Adrenal gland (tissue), 12 donors: ENCODE measurements around the gene OIP5. TPM values are rescaled to one million over a fixed set of nuclear protein-coding genes. Genes with fewer than 3 reads are reported as not detected.
A peak's percentile ranks its signal among the peaks of the same experiment; 100 is the strongest.
"Not testable (repeated sequence)": the region's sequence is repeated elsewhere in the genome, so short reads cannot be mapped to it uniquely, and the experiment has no call there.

Source experiments
- DNase-seq, 7 donors: peaks; one replicate each; pipeline ENCODE4 v3.0.0-alpha.2; 2019 to 2020
- H3K27ac ChIP-seq, 5 donors: fragments of 200-600 bp; sonication (generic) in 4 of 5; 1 replicate in 3 of 5; 2 replicates in 2 of 5; pipeline versions ENCODE4 v1.5.1 to v1.8.0; 2016 to 2020; ENCODE audit warnings: mild to moderate bottlenecking in 1 of 5
- H3K27me3 ChIP-seq: fragments of 200-600 bp; 2 replicates; pipeline ENCODE4 v1.8.0; 2021
- H3K36me3 ChIP-seq, 2 donors: fragments of 200-600 bp; replicated peaks in 1 of 2; 1 replicate in 1 of 2; 2 replicates in 1 of 2; pipeline versions ENCODE4 v1.5.1 to v1.8.0; 2018 to 2022
- H3K4me1 ChIP-seq, 2 donors: fragments of 200-600 bp; replicated peaks in 1 of 2; 1 replicate in 1 of 2; 2 replicates in 1 of 2; pipeline versions ENCODE4 v1.5.1 to v1.8.0; 2018 to 2021
- H3K4me3 ChIP-seq, 4 donors: fragments of 200-600 bp; sonication (generic) in 3 of 4; one replicate each; pipeline ENCODE4 v1.5.1; 2016 to 2018
- H3K9me3 ChIP-seq, 3 donors: fragments of 200-600 bp; sonication (generic) in 1 of 3; replicated peaks in 1 of 3; 1 replicate in 2 of 3; 2 replicates in 1 of 3; pipeline versions ENCODE4 v1.5.1 to v1.8.0; 2016 to 2021
- POLR2A ChIP-seq, 2 donors: fragments of 450-650 bp; IDR thresholded peaks; one replicate each; pipeline ENCODE4 v1.6.1; 2017; ENCODE audit warnings: antibody characterized with exemption in 2 of 2, mild to moderate bottlenecking in 2 of 2, moderate library complexity in 1 of 2
- WGBS, 4 donors: extraction: QIAGEN DNeasy Blood & Tissue Kit in 2 of 4; methylation state at CpG; one replicate each; pipeline versions ENCODE4 v1.1.5 to v1.1.7; 2013 to 2017; 5-methylcytosine and 5-hydroxymethylcytosine counted together
- intact Hi-C, 2 donors: fragments of 100-400 bp; cut with DNase I; formaldehyde crosslinking; loops; one replicate each; pipeline versions ENCODE4 v1.14.1 to v1.15.0; 2022 to 2023
- polyA plus RNA-seq, 3 donors: library from polyadenylated mRNA; stranded (reverse); fragments of 200-250 nt in 2 of 3; fragments of 350-450 nt in 1 of 3; fragmentation: Illumina TruSeq in 1 of 3; extraction: RNeasy Lipid Tissue Mini Kit (QIAGEN cat#74804) in 1 of 3; gene quantifications; one replicate each; pipeline ENCODE4 v1.2.3, GENCODE V29; 2013 to 2014
- total RNA-seq, 9 donors: library from RNA; depleted of rRNA in 4 of 9; stranded (reverse); fragments of >200 nt in 4 of 9; fragments of 120-200 nt in 1 of 9; fragmentation: NEBNext Ultra II Directional in 1 of 9; extraction: Animal tissue kit (Norgen Biotek cat#: 25700) in 1 of 9; gene quantifications; one replicate each; pipeline versions ENCODE4 v1.1.0 to v1.2.4, GENCODE V29; 2013 to 2023
- TF ChIP-seq, protein P1 (sequence below), 6 experiments: fragments of 450-650 bp in 4 of 6; fragments of 200-600 bp in 2 of 6; sonication (generic) in 1 of 6; IDR thresholded peaks; 1 replicate in 5 of 6; 2 replicates in 1 of 6; pipeline versions ENCODE4 v1.5.1 to v1.8.0; 2016 to 2021; ENCODE audit warnings: antibody characterized with exemption in 6 of 6, mild to moderate bottlenecking in 2 of 6, moderate library complexity in 1 of 6
- donor health status: healthy with polysubstance abuse.
- donor health status: Bipolar disorder and iron deficiency.
- donor health status: DM: yes; HTN: yes; CAD: no.
- donor health status: DM: no; HTN: no; CAD: no.
- donor health status: DM: no; HTN: no; CAD: no.
- donor health status: DM: yes; HTN: yes; CAD: no.

Gene OIP5
- total and polyA plus RNA-seq, 12 donors = 0.28 to 8.2 (median 2.2) TPM

DNA sequence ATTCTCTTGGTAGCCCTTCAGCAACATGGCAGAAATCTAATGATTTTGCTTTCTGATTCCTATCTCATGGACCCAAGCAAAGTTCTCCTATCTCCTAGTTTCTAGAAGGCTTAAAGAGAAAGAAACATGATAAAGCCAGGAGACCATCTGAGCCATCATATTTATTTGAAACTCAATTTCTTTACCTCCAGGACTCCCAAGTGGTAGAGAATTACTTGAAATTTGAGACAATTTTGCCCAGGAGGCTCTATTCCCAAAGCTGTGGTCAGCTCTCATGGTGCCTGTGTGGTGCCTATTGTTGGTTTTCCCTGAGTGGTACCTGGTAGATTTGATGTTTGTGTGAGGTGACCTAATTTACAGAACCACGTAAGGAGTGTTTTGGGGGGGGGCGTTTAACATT is 62.5 kb downstream of the OIP5 start:
- Histone ChIP-seq H3K27ac (no peak overlapping the region), H3K27me3 (no peaks in the 10 kb centered on the region), H3K4me3 (no peak overlapping the region), H3K9me3 (no peaks in the 10 kb centered on the region), H3K36me3 (peaks cover 0 to 49% of the 10 kb centered on the region in 2 donors), H3K4me1 (no peaks in the 10 kb centered on the region)
- peak in 2 of 7 donors; percentile 2 to 21 for DNase-seq
- intact Hi-C loops = no loop called here
- TF ChIP-seq, protein P1, sequence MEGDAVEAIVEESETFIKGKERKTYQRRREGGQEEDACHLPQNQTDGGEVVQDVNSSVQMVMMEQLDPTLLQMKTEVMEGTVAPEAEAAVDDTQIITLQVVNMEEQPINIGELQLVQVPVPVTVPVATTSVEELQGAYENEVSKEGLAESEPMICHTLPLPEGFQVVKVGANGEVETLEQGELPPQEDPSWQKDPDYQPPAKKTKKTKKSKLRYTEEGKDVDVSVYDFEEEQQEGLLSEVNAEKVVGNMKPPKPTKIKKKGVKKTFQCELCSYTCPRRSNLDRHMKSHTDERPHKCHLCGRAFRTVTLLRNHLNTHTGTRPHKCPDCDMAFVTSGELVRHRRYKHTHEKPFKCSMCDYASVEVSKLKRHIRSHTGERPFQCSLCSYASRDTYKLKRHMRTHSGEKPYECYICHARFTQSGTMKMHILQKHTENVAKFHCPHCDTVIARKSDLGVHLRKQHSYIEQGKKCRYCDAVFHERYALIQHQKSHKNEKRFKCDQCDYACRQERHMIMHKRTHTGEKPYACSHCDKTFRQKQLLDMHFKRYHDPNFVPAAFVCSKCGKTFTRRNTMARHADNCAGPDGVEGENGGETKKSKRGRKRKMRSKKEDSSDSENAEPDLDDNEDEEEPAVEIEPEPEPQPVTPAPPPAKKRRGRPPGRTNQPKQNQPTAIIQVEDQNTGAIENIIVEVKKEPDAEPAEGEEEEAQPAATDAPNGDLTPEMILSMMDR (IDR thresholded peaks at IDR 0.05) = no peak
- no peak for TF ChIP-seq POLR2A (IDR thresholded peaks at IDR 0.05)
- 91 to 95% (median 92%) methylated on average over 2 of the region's 2 CpGs for WGBS, 4 donors

DNA sequence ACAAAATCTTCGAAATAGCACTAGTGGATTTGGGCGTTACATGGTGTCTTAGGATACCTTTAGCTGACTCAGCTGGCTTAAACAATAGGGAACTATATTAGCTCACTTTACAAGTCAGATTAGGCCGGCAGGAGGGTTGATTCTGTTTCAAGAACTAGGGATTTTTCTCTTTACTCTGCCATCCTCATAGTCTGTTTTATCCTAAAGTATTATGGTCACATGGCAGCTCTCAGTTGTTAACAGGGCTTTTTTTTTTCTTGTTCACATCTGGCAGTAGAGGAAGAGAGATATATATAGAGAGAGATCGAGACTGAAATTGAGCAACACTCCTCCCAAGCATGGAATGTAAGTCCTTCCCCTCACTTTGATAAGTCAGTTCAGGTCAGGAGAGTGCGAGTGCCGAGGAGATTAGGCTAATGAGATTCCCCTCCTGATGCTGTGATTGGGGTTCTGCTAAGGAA is 68.5 kb downstream of the OIP5 start:
- peak in 2 of 7 donors; percentile 51 to 57 for DNase-seq
- Histone ChIP-seq H3K36me3 (peaks cover 0 to 24% of the 10 kb centered on the region in 2 donors), H3K27me3 (no peaks in the 10 kb centered on the region), H3K27ac (peak overlapping the region; percentile 17 to 47 (median 31)), H3K4me3 (no peak overlapping the region), H3K4me1 (peaks cover 21 to 22% of the 10 kb centered on the region in 2 donors), H3K9me3 (no peaks in the 10 kb centered on the region)
- TF ChIP-seq, protein P1 (IDR thresholded peaks at IDR 0.05) = no peak
- TF ChIP-seq POLR2A (IDR thresholded peaks at IDR 0.05) = no peak
- 40 to 47% (median 42%) methylated on average over 6 of the region's 6 CpGs for WGBS, 4 donors
- intact Hi-C loops = no loop called here

DNA sequence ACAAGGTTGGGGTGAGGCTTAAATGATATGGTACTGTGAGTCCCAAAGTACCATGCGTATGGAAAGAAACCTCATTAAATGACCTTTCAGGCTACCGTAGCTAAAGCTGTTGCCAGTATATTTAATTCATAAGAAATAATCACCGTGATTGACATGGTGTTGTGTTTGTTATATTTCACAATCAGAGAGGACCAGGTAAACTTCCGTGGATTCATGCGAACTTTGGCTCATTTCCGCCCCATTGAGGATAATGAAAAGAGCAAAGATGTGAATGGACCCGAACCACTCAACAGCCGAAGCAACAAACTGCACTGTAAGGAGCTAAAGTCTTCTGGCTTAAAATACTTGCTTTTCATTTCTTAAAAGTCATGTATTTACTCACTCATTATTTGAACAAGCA is 69.8 kb downstream of the OIP5 start:
- Histone ChIP-seq H3K4me3 (no peak overlapping the region), H3K9me3 (peaks cover 0 to 5% (median 0%) of the 10 kb centered on the region in 3 donors), H3K4me1 (peaks cover 24 to 27% of the 10 kb centered on the region in 2 donors), H3K36me3 (peaks cover 0 to 29% of the 10 kb centered on the region in 2 donors), H3K27ac (no peak overlapping the region), H3K27me3 (no peaks in the 10 kb centered on the region)
- intact Hi-C loops = no loop called here
- TF ChIP-seq POLR2A (IDR thresholded peaks at IDR 0.05) = no peak
- TF ChIP-seq, protein P1 (IDR thresholded peaks at IDR 0.05) = no peak
- 97 to 98% (median 97%) methylated on average over 8 of the region's 8 CpGs for WGBS, 4 donors
- peak in 1 of 7 donors; percentile 11 for DNase-seq

DNA sequence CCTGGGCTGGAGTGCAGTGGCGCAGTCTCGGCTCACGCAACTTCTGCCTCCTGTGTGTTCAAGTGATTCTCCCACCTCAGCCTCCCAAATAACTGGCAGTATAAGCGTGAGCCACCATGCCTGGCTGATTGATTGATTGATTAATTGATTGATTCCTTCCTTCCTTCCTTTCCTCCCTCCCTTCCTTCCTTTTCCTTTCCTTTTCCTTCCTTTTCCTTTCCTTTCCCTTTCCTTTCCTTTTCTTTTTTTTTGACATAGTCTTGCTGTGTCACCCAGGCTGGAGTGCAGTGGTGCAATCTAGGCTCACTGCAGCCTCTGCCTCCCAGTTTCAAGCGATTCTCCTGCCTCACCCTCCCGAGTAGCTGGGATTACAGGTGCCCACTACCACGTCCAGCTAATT is 71.5 kb downstream of the OIP5 start:
- H3K9me3 ChIP-seq, intact Hi-C loops, H3K27ac ChIP-seq, H3K4me3 ChIP-seq, H3K27me3 ChIP-seq, DNase-seq: not testable (repeated sequence)
- Histone ChIP-seq H3K36me3 (peaks cover 0 to 18% of the 10 kb centered on the region in 2 donors), H3K4me1 (peaks cover 24 to 27% of the 10 kb centered on the region in 2 donors)
- WGBS, 4 donors = 91 to 96% (median 96%) methylated on average over 7 of the region's 7 CpGs
